GM21529 (cell line): Measurements from ENCODE around the gene CENPP.

Source experiments
- ATAC-seq: cut with Tn5 transposase; IDR thresholded peaks from one replicate; pipeline ENCODE4 v1.9.1; 2021; ENCODE audit not compliant: unreplicated experiment

CENPP gene

GRCh38 chr9:92325269-92325990, at the start of gene CENPP, which contains the start of gene NOL8:
TSS of gene CENPP (plus strand) at chr9:92325953.
TSS of gene NOL8 (minus strand) at chr9:92325350. CDS start at chr9:92324161, 1,189 bp downstream.
- peak; percentile 91 for ATAC-seq

DNA sequence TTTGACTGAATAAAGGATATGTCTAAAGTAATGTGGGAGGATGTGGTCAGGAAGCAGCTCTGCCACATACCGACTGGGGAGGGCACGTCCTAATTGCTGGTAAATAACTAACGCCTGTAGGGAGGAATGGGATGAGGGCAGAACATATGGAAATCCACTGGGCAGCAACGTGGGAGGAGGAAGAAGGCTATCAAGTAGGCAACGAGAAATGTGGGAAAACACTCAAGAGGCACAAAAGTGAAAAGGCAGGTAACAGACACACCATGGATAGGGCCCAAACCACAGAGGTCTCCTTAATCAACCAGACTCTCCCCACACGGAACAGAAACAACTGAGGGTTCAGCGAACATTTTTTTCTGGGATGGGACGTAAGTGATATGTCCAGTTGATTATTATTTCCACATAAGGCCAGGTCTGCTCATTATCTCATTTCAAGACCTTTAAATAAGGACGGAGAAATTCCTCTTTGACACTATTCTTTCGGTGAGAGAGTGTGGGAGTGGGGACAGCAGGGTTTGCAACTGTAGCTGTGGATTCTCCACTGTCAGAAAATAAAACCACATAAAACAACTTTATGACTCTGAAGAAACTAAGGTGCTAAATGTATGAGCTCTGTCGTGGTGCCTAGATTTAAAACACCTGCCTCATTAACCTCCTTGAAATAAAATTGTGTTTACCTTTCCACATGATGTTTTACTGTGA, 49.3 kb upstream of the CENPP start:
- no peak for ATAC-seq

- ATAC-seq: no peak
Observed at GRCh38 chr9:92278110-92278509, 47.6 kb upstream of the CENPP start.

- no peak for ATAC-seq
Observed at GRCh38 chr9:92279302-92279701, 46.5 kb upstream of the CENPP start.

DNA sequence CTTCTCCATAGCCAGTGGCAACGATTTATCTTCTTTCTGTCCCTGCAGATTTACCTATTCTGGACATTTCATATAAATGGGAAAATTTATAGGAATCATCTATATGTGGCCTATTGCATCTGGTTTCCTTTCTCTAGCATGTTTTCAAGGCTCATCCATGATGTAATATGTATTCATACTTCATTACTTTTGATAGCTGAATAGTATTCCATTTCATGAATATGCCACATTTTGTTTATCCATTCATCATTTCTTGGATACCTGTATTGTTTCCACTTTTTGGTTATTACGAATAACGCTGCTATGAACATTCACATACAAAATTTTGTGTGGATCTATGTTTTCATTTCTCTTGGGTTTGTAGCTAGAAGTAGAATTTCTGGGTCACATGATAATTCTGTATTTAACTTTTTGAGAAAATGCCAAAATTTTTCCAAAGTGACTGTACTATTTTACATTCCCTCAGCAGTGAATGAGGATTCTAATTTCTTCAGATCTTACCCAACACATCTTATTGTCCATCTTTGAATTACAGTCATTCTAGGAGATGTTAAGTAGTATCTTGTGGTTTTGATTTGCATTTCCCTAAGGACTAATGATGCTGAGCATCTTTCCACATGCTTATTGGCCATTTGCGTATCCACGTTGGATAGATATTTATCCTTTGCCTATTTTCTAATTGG, 35.9 kb upstream of the CENPP start:
- ATAC-seq: no peak

GRCh38 chr9:92290785-92291429, 34.8 kb upstream of the CENPP start:
- ATAC-seq: no peak

GRCh38 chr9:92291577-92291976, 34.2 kb upstream of the CENPP start:
- ATAC-seq: no peak

DNA sequence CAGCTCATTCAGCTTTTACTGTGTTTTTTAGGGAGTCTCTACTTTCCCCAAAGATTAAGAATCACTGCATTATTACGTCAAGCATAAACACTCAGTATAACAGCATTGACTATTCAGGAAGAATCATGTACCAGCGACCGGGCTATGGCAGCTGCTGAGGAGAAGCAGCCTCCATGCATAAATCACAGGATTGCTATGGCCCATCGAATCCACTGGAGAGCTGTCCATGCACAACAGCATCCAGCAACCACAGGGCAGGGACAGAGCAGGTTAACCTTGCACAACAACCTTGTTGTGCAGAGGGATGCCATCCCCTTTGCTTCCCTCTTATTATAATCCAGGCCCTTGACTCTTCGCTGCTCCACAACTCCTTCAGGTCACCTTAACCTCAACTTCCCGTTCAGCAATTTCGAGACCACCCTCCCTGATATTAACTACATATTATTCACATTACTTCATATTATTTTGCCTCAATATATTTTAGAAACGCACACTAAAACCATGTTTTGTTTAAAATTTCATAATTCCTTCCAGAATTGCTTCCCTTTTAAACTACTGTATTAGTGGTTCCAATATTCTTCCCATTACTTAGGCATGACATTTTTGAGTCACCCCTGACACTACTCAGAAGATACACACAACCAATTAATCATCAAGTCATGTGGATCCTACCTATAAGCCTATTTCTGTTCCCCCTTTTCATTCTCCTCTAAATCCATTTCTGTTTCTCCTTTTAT, 33.2 kb upstream of the CENPP start:
- ATAC-seq: no peak

DNA sequence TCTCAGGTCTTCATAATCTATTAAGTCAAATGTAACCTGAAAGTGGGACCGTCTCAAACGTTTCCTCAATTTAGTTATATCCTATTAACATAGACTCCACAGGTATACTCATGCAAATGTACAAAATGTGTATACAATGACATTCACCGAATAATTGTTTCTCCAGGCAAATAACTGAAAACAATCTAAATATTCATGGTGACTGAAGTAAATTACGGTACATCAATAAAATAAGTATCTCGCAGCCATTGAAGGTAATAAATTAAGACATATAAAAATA, 32.7 kb upstream of the CENPP start:
- no peak for ATAC-seq

GRCh38 chr9:92293452-92294296, 32.1 kb upstream of the CENPP start, which contains the start of gene IARS1:
TSS of gene IARS1 (minus strand) at chr9:92293697. CDS start at chr9:92289419, 4,278 bp downstream.
- ATAC-seq: peak; percentile 94

DNA sequence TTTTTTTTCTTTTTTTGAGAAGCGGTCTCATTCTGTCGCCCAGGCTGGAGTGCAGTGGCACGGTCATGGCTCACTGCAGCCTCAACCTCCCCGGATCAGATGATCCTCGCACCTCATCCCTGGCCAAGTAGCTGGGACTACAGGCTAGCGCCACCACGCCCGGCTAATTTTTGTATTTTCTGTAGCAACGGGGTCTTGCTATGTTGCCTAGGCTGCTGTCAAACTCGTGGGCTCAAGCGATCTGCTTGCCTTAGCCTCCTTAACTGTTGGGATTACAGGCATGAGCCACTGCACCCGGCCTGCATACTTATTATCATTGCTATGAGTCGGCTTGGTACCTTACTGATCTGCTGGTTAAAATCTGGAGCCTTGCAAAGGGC, 31.5 kb upstream of the CENPP start:
- ATAC-seq: no peak

- ATAC-seq: no peak
Observed at GRCh38 chr9:92295240-92295790, 30.4 kb upstream of the CENPP start.

DNA sequence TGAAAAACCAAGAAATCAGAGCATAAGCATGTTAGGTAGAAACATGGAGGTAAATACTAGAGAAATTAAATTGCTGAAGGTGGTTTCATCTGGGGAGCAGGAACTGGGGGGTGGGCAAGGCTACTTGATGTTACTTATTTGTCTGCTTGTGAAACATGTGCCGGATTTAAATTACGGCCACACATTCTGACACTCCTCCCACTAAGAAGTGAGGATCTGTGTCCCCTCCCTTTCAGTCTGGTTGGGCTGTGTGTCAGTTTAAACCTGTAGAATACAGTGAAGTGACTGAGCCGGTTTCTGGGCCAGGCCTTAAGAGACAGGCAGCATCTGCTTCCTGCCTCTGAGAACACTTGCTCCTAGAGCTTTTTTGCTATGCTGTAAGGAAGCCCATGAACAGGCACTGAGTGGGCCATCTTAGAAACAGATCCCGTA, 29.9 kb upstream of the CENPP start:
- ATAC-seq: no peak

DNA sequence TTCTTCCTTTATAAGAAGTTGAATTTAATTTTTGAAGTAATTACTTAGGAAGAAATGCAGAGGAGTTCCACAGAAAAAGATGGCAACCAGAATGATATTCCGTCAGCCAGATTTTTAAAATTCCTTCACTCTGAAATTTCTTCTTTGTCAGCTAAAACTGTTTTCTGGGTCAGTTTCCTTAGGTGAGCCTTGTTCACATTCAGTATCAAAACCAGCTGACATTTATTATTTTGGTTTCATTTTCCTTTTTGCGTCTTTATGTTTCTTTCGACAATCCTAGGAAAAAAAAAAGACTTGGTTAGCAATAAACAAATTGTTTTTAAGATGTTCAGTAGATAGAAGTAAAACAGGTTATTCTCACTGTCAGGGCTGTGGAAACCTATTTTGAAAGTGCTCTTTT, 28.1 kb upstream of the CENPP start:
- ATAC-seq: no peak

DNA sequence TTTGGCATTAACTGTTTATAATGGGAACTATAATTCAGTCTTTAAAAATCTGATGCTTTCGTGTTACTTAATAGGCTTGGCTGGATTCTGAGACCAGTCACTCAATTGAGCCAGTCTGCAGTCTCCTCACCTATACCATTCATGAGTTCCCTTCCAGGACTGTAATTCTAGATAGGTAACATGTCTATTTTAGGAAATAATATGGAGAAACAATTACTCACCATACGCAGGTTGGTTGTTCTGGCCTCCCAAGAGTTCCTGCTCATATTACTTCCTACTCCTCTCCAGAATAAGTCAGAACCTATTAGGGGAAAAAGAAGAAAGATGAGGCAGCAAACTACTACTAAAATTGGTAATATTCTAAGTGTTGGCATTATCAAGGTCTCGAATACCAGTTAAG, 27.7 kb upstream of the CENPP start:
- ATAC-seq: no peak

- no peak for ATAC-seq
Observed at GRCh38 chr9:92299116-92299515, 26.6 kb upstream of the CENPP start.

DNA sequence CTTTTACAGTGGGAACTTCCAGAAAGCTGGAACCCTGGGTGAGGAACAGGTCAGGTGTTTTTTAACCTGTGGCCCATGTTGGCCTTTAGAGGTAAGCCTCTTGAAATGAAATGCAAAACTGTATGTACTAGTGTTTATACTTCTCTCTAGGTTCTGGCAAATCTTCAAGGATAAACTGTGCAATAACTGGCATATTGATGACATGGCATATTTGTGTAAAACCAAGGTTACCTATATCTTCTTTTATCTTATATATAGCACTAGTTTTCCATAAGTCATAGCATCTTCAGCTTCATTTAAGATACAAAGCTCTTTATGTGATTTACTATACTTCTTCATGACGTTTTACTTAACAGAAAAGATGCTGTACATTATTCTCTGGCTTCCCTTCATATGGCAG, 24.8 kb upstream of the CENPP start:
- no peak for ATAC-seq

GRCh38 chr9:92308893-92309292, 16.9 kb upstream of the CENPP start:
- ATAC-seq: peak; percentile 64

- no peak for ATAC-seq
Observed at GRCh38 chr9:92310562-92310961, 15.2 kb upstream of the CENPP start.
